8988T (cell line): ENCODE data around the gene EEA1.
"Not testable (repeated sequence)": the region's sequence is repeated elsewhere in the genome, so short reads cannot be mapped to it uniquely, and the experiment has no call there.

Experiments
- DNase-seq: peaks from one replicate; pipeline ENCODE4 v3.0.0; 2011

The EEA1 gene

GRCh38 chr12:92928962-92929915, at the start of gene EEA1:
Gene EEA1, minus strand, starts transcription at chr12:92929295. Its CDS starts 229 bp downstream, at chr12:92929066.
- DNase-seq: peak; percentile 73

- DNase-seq: no peak
Measured at GRCh38 chr12:92978607-92979006, 49.5 kb upstream of the EEA1 start.

DNA sequence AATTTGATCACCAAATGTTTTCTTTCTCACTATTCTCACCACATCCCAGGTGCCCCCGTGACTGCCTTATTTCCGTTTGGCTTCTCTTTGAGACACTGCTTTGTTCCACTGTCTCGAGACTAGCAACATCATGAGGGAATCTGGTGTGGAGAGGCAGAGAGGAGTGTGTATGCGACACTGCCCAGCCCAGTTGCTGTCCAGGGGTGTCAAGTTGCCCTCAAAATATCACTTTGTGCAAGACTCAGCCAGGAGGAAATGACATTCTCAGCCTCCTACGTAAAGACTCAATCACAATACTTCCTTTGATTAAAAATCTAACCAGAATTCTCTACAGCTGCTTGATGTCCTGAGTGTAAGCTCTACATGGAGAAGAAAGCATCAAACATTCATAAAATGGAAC, 48.2 kb upstream of the EEA1 start:
- DNase-seq: no peak

GRCh38 chr12:92974759-92975158, 45.7 kb upstream of the EEA1 start:
- no peak for DNase-seq

DNA sequence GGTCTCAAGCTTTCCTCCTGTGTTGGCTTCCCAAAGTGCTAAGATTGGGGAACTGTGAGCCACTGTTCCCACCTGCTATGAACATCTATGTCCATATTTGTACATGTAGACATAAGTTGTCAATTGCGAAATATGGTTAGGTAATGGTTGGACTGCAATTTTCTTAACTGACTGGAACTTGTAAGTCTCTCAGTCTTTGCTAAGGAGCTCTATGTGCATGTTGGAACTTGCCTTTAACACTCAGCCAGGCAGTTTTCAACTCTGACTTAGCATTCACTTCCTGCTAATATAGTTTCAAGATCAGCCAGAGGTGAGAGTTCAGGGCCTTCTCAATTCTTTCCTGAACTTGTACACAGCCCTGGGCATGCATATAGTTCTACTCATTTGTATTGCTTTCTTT, 44.5 kb upstream of the EEA1 start:
- DNase-seq: no peak

GRCh38 chr12:92971859-92972524, 42.9 kb upstream of the EEA1 start:
- no peak for DNase-seq

GRCh38 chr12:92968176-92968813, 39.2 kb upstream of the EEA1 start:
- DNase-seq: no peak

GRCh38 chr12:92964378-92964777, 35.3 kb upstream of the EEA1 start:
- not testable (repeated sequence) for DNase-seq

DNA sequence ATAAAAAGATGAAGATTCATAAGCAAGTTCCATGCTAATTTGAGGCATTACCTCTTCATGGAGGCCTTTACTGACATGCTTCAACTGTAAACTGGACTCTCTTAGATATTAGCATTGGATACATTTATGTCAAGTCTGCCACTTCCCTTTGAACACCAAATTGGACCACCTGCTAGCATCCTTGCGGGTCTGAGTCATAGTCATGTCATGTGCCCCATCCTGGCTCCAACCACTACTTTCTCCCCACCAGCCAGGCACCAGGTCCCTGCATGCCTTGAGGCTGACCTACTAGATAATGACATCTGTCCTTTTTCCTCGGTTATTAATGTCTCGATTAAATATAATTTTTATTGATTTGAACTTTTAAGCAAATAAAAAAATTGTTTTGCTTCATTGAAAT, 32.9 kb upstream of the EEA1 start:
- peak; percentile 34 for DNase-seq

DNA sequence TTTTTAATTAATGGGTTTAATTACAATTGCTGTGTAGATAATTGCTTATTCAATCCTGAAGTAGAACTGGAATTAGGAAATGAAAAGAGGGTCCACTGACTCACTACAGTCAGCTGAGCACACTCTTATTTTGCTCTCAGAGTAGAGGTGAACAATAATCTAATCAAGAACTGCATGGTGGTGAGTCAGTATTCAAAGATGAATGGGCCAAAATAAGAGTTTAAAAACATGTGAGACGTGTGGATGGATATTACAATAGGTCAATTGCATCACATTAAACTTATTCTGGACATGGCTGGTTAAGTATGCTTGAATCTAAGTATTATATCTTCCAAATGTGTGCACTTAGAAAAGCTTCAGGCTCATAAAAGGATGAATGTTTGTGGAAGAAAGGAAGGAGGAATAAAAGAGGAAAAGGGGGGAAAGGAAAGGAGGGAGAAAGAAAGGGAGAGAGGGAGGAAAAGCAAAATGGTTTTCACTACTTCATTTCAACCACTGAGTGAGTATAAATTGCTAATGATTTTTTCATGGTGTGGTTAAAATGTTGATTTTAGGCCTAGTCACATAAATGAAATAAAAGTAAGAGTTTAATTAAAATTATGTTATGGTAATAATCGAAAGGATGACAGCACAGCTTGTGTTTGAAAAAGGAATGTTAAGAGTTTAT, 27.0 kb upstream of the EEA1 start:
- no peak for DNase-seq

GRCh38 chr12:92953747-92954146, 24.7 kb upstream of the EEA1 start:
- no peak for DNase-seq

GRCh38 chr12:92952394-92952793, 23.3 kb upstream of the EEA1 start:
- DNase-seq: no peak

- DNase-seq: no peak
Measured at GRCh38 chr12:92951006-92951405, 21.9 kb upstream of the EEA1 start.

GRCh38 chr12:92950011-92950410, 20.9 kb upstream of the EEA1 start:
- DNase-seq: no peak

- no peak for DNase-seq
Measured at GRCh38 chr12:92949466-92949865, 20.4 kb upstream of the EEA1 start.

DNA sequence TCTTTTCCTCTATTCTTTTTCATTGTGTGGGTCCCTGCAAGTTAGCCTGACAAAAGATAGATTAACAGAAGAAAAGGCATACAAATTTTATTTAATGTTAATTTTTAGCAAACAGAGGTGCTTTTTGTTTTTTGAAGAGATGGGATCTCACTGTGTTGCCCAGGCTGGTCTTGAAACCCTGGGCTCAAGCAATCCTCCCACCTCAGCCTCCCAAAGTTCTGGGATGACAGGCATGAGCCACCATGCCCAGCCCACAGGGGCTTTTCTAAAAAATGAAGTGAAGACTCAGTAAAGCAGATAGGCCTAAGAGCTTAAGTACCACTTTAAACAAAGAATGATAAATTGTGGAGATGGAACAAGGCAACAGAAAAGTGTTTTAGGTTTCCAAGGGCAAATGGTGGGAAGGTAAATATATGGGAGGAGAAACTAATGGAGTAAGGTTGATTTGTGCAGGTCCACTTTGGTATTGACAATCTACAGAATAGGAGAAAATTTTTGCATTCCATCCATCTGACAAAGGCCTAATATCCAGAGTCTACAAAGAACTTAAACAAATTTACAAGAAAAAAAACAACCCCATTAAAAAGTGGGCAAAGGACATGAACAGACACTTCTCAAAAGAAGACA, 18.6 kb upstream of the EEA1 start:
- DNase-seq: no peak

DNA sequence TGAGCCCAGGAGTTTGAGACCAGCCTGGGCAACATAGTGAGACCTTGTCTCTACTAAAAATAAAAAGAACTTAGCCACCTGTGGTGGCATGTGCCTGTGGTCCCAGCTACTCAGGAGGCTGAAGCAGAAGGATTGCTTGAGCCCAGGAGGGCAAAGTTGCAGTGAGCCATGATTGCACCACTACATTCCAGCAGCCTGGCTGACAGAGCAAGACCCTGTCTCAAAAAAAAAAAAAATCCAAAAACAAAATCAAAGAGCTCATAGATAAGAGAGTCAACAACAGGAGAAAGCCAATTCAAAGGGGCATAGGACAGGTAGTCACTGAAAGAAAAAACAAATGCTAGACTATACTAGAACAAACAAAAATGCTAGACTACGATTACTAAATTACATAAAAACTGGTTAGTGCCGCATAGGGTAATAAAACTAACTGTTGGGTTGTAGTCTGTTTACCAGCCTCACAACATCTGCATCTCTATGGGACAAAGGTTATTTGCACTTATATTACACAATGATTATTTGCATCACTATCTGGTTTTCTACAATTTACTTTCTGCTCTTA, 16.6 kb upstream of the EEA1 start:
- DNase-seq: no peak

DNA sequence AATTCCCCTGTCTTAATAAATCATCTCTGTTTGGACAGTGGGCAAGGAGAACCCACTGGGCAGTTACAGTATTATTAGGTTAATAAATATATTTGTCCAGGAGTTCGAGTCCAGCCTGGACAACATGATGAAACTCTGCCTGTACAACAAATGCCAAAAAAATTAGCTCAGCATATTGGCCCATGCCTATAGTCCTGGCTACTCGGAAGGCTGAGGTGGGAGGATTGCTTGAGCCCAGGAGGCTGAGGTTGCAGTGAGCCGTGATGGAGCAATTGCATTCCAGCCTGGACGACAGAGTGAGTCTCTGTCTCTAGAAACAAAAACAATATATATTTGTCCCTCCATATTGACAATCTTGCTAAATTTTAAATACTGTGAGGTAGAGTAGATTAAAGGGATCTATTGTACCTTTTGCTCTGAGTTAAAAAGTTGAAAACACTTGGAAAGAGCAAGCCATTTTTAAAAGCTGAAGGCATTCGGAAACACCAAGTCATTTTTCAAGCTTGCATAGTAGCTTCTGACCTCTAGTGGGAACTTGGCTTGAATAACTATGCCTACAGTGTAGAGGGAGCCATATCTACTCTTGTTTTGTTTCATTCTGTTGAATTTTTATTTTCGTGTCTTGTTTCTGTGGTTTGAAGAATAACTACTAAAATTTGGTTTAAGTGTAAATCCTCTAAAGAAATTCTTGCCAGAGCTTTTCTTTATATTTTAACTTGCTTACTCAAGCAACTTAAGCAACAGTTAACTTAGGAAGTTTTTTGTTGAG, 14.6 kb upstream of the EEA1 start:
- DNase-seq: no peak

GRCh38 chr12:92942905-92943304, 13.8 kb upstream of the EEA1 start:
- DNase-seq: no peak

DNA sequence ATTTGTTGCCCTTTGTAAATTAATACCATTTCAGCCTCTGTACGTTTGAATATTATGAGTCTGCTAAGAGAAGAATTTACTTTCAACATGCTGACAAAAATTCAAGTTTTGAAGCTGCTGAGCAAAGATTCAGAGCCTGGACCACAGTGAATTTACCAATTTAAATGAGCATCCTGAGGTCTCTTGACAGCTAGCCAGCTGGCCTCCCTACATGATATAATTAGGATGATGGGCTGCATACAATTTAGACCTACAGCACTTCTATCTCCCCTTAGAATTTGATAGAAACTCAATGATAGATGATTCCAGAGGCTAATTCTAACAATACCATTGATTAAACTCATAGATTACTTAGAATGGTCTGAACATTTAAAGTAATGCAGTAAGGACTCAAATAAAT, 10.0 kb upstream of the EEA1 start:
- DNase-seq: no peak

GRCh38 chr12:92938638-92939037, 9.5 kb upstream of the EEA1 start:
- no peak for DNase-seq

DNA sequence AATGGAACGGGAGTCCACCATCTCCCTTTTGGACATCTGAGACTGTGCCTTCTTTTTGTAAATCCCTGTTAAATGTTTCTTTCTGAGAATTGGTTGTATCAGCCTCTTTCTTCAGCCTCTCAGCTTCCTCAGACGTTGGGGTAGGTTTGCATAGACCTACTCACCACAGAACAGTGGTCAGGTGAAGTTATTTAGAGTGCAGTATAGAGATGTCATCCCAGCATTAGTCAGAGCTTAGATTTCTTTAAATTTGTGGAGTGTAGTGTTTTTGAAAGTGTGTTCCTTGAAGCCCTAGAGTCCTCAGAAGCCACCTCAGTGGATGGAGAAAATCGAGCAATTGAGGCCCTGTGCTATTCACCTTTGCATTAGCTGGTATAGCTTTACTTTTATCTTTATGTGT, 8.9 kb upstream of the EEA1 start:
- no peak for DNase-seq
